OCI-LY7 (cell line): ENCODE data around the gene HORMAD2. TPM values are rescaled to one million over a fixed set of nuclear protein-coding genes. Genes with fewer than 3 reads are reported as not detected.
"Not testable (repeated sequence)": the region's sequence is repeated elsewhere in the genome, so short reads cannot be mapped to it uniquely, and the experiment has no call there.

Source experiments
- BruUV-seq: library from RNA; stranded (reverse); fragments of 400-500 nt; replicated peaks from 2 replicates; lab custom pipeline; 2021; lab: Mats Ljungman, UMichigan
- CTCF ChIA-PET: fragments of 300-600 bp; sonication (Branson Sonifier 250); formaldehyde crosslinking; loops from one replicate; lab custom pipeline; 2022; ENCODE audit warnings: antibody characterized with exemption; ENCODE audit not compliant: unreplicated experiment; lab: Charles Lee
- POLR2A ChIA-PET: fragments of 300-600 bp; sonication (Branson Sonifier 250); formaldehyde crosslinking; loops from one replicate; lab custom pipeline; 2022; ENCODE audit warnings: antibody characterized with exemption; lab: Charles Lee
- DNase-seq: peaks from one replicate; pipeline ENCODE4 v3.0.0-alpha.2; 2015; ENCODE audit warnings: low spot score
- H2AFZ ChIP-seq: fragments of 200-600 bp; sonication (generic), shearing (Covaris generic); 2 replicates; pipeline ENCODE4 v1.6.1; 2014; ENCODE audit warnings: mild to moderate bottlenecking, antibody characterized with exemption, low read length, moderate library complexity
- H3K27ac ChIP-seq: fragments of 200-600 bp; sonication (generic); 2 replicates; pipeline ENCODE4 v1.5.1; 2014; ENCODE audit warnings: mixed run types, low read depth, mild to moderate bottlenecking, moderate library complexity, low read length, inconsistent platforms; ENCODE audit not compliant: poor library complexity, severe bottlenecking
- H3K36me3 ChIP-seq: fragments of 200-600 bp; sonication (generic); 2 replicates; pipeline ENCODE4 v1.6.1; 2014; ENCODE audit warnings: mild to moderate bottlenecking, antibody characterized with exemption, low read length, moderate library complexity, mixed read lengths; ENCODE audit not compliant: insufficient read depth
- H3K4me1 ChIP-seq: fragments of 200-600 bp; sonication (generic); 2 replicates; pipeline ENCODE4 v1.5.1; 2014; ENCODE audit warnings: mild to moderate bottlenecking, low read length; ENCODE audit not compliant: insufficient read depth, poor library complexity, severe bottlenecking
- H3K4me2 ChIP-seq: fragments of 200-600 bp; sonication (generic); 2 replicates; pipeline ENCODE4 v1.6.1; 2014; ENCODE audit warnings: mild to moderate bottlenecking, low read length
- H3K4me3 ChIP-seq: fragments of 200-600 bp; sonication (generic); 2 replicates; pipeline ENCODE4 v1.5.1; 2014; ENCODE audit warnings: mild to moderate bottlenecking, low read depth, low read length; ENCODE audit not compliant: poor library complexity, severe bottlenecking
- H3K79me2 ChIP-seq: fragments of 200-600 bp; sonication (generic); 2 replicates; pipeline ENCODE4 v1.6.1; 2016; ENCODE audit warnings: low read depth, mild to moderate bottlenecking, low read length, moderate library complexity, mixed read lengths; ENCODE audit not compliant: insufficient read depth
- H3K9me2 ChIP-seq: fragments of 200-600 bp; sonication (generic); 2 replicates; pipeline ENCODE4 v1.6.1; 2016; ENCODE audit warnings: mild to moderate bottlenecking, low read length, mixed read lengths; ENCODE audit not compliant: insufficient read depth
- H3K9me3 ChIP-seq: fragments of 200-600 bp; sonication (generic); 2 replicates; pipeline ENCODE4 v1.6.1; 2014; ENCODE audit warnings: mild to moderate bottlenecking, mixed run types, low read length, mixed read lengths
- H4K20me1 ChIP-seq: fragments of 200-600 bp; sonication (generic); 2 replicates; pipeline ENCODE4 v1.6.1; 2014; ENCODE audit warnings: mild to moderate bottlenecking, antibody characterized with exemption, low read length, moderate library complexity, mixed read lengths; ENCODE audit not compliant: insufficient read depth
- EZH2phosphoT487 ChIP-seq: fragments of 200-600 bp; sonication (generic); IDR thresholded peaks from 2 replicates; pipeline ENCODE4 v1.6.1; 2018; ENCODE audit warnings: low read depth, borderline replicate concordance, mild to moderate bottlenecking, mixed run types, antibody characterized with exemption, low read length, moderate library complexity, mixed read lengths
- intact Hi-C: fragments of 100-400 bp; cut with micrococcal nuclease; formaldehyde crosslinking; loops from one replicate; pipeline ENCODE4 v1.10.0; 2022; ENCODE audit not compliant: unreplicated experiment
- total RNA-seq, 2 experiments: library from RNA; depleted of rRNA in 1 of 2; stranded (reverse); fragments of >200 nt in 1 of 2; shearing (Covaris generic) in 1 of 2; gene quantifications; 2 replicates each; pipeline ENCODE4 v1.2.3, GENCODE V29; 2014 to 2022
- TF ChIP-seq, protein P1 (sequence below): fragments of 200-600 bp; sonication (generic); conservative IDR thresholded peaks from 2 replicates; pipeline ENCODE4 v1.5.1; 2014; ENCODE audit warnings: mild to moderate bottlenecking, antibody characterized with exemption, low read length, moderate library complexity, mixed read lengths

HORMAD2 gene
- total RNA-seq, 2 experiments from 2014 or later: not detected

DNA sequence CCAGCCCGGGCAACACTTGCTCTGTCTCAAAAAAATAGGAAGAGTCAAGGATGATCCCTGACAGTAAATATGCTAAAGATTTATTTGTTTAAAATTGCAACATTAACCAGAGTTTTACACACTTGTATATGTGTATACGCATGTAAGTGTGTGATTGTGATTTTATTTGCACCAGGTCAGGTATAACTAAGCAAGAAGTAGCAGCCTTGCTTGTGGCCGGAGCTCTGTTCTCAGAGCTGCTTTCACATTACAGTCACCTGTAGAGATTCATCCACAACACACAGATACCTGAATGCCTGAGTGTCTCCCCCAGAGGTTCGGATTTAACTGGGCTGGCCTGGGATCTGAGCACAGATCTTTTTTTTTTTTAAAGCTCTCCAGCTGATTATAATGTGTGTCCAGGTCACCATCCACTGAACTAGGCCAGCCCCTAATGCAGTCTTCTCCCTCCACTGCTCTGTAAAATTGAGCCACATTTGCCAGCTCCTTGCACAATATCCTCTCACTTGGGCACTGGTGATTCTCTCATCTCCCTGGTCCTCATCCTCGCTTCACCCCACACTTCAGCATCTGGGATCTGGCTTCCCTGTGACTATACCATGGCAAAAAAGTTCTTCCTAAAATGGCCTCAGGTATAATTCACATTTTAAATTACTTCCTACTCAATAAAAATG is 118.0 kb downstream of the HORMAD2 start:
- Histone ChIP-seq H2AFZ (no peak overlapping the region), H3K79me2 (no peaks in the 10 kb centered on the region), H3K4me2 (no peak overlapping the region), H3K9me2 (no peaks in the 10 kb centered on the region), H3K4me3 (no peak overlapping the region), H3K9me3 (no peaks in the 10 kb centered on the region), H4K20me1 (no peaks in the 10 kb centered on the region), H3K4me1 (peaks cover 17% of the 10 kb centered on the region), H3K36me3 (no peaks in the 10 kb centered on the region), H3K27ac (no peak overlapping the region)
- ChIA-PET CTCF (no interaction called here), POLR2A (no interaction called here)
- intact Hi-C loops: no loop called here
- no TSS peak for BruUV-seq
- DNase-seq: no peak
- TF ChIP-seq EZH2phosphoT487: no peak
- TF ChIP-seq, protein P1, sequence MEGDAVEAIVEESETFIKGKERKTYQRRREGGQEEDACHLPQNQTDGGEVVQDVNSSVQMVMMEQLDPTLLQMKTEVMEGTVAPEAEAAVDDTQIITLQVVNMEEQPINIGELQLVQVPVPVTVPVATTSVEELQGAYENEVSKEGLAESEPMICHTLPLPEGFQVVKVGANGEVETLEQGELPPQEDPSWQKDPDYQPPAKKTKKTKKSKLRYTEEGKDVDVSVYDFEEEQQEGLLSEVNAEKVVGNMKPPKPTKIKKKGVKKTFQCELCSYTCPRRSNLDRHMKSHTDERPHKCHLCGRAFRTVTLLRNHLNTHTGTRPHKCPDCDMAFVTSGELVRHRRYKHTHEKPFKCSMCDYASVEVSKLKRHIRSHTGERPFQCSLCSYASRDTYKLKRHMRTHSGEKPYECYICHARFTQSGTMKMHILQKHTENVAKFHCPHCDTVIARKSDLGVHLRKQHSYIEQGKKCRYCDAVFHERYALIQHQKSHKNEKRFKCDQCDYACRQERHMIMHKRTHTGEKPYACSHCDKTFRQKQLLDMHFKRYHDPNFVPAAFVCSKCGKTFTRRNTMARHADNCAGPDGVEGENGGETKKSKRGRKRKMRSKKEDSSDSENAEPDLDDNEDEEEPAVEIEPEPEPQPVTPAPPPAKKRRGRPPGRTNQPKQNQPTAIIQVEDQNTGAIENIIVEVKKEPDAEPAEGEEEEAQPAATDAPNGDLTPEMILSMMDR: no peak

DNA sequence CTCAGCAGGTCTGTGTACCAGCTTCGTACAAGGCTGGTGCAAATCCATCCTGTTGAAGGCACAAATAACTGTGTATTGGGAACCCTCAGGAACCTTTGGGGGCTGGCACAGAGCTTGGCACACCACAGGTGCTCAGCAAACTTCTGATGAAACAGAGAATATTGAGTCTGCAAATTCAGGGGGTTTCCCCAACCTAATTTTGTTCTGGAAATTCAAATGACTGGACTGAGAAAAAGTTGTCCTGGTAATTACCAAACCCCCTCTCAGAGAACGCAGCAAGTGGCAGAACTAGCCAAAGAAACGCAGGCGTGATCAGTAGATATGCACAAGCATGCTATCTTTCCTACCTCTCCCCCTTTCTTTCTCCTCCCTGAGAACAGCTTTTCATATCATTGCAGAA is 118.7 kb downstream of the HORMAD2 start:
- H3K4me2 ChIP-seq: no peak overlapping the region
- DNase-seq: no peak
- no peaks in the 10 kb centered on the region for H3K9me2 ChIP-seq
- H3K9me3 ChIP-seq: no peaks in the 10 kb centered on the region
- no TSS peak for BruUV-seq
- H3K27ac ChIP-seq: no peak overlapping the region
- H3K79me2 ChIP-seq: no peaks in the 10 kb centered on the region
- H4K20me1 ChIP-seq: no peaks in the 10 kb centered on the region
- H3K4me1 ChIP-seq: peaks cover 17% of the 10 kb centered on the region
- TF ChIP-seq, protein P1: no peak
- no peak for TF ChIP-seq EZH2phosphoT487
- CTCF ChIA-PET: no interaction called here
- H3K36me3 ChIP-seq: no peaks in the 10 kb centered on the region
- peak overlapping the region; percentile 45; the same call in 1 of the 2 replicates for H2AFZ ChIP-seq
- intact Hi-C loops: no loop called here
- no peak overlapping the region for H3K4me3 ChIP-seq
- POLR2A ChIA-PET: no interaction called here

DNA sequence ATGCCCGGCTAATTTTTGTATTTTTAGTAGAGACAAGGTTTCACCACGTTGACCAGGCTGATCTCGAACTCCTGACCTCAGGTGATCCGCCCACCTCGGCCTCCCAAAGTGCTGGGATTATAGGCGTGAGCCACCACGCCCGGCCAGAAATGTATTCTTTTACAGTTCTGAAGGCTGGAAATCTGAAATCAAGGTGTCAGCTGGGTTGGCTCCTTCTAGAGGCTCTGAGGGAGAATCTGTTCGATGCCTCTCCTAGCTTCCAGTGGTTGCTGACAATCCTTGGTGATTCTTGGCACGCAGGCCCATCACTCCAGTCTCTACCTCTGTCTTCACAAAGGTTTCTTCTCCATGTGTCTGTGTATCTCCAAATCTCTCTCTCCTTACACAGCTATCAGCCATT is 120.6 kb downstream of the HORMAD2 start:
- POLR2A ChIA-PET, H2AFZ ChIP-seq, DNase-seq, H3K4me3 ChIP-seq, H4K20me1 ChIP-seq, H3K27ac ChIP-seq, H3K36me3 ChIP-seq, H3K79me2 ChIP-seq, H3K9me2 ChIP-seq, H3K9me3 ChIP-seq, CTCF ChIA-PET, intact Hi-C loops, BruUV-seq, H3K4me2 ChIP-seq: not testable (repeated sequence)
- H3K4me1 ChIP-seq: peaks cover 16% of the 10 kb centered on the region
